GM21390 (cell line): ENCODE measurements around the gene TMEM271.

ENCODE experiments used
- ATAC-seq: cut with Tn5 transposase; IDR thresholded peaks from one replicate; pipeline ENCODE4 v1.9.1; 2021; ENCODE audit not compliant: unreplicated experiment

Gene TMEM271

GRCh38 chr4:534576-535151 is 41.4 kb downstream of the TMEM271 start:
- ATAC-seq, result no peak

- no peak for ATAC-seq
Measured at GRCh38 chr4:534101-534575, 42.0 kb downstream of the TMEM271 start.

GRCh38 chr4:533318-534100 is 42.6 kb downstream of the TMEM271 start:
- no peak for ATAC-seq

- ATAC-seq, result no peak
Measured at GRCh38 chr4:532588-533317, 43.3 kb downstream of the TMEM271 start.

GRCh38 chr4:531721-532565 is 44.2 kb downstream of the TMEM271 start:
- ATAC-seq, result no peak

- no peak for ATAC-seq
Measured at GRCh38 chr4:531076-531475, 45.0 kb downstream of the TMEM271 start.

- ATAC-seq, result no peak
Measured at GRCh38 chr4:530017-530781, 45.9 kb downstream of the TMEM271 start.

- ATAC-seq, result no peak
Measured at GRCh38 chr4:529563-529962, 46.5 kb downstream of the TMEM271 start.

- ATAC-seq, result no peak
Measured at GRCh38 chr4:528835-529234, 47.3 kb downstream of the TMEM271 start.

GRCh38 chr4:528296-528695 is 47.8 kb downstream of the TMEM271 start:
- no peak for ATAC-seq

- ATAC-seq, result no peak
Measured at GRCh38 chr4:526971-527460, 49.1 kb downstream of the TMEM271 start.

GRCh38 chr4:526189-526909 is 49.7 kb downstream of the TMEM271 start:
- no peak for ATAC-seq

GRCh38 chr4:525660-526059 is 50.4 kb downstream of the TMEM271 start:
- ATAC-seq, result no peak

GRCh38 chr4:524196-524595 is 51.9 kb downstream of the TMEM271 start:
- no peak for ATAC-seq
